HepG2 (cell line): ENCODE measurements around the gene TATDN3.

Experiments used
- FOXP1 ChIP-seq, 2 experiments: fragments of 450-650 bp in 1 of 2; IDR thresholded peaks; 2 replicates each; pipeline ENCODE4 v1.6.1; 2017 to 2018; ENCODE audit warnings: antibody characterized with exemption in 1 of 2
- KDM4B ChIP-seq: sonication (generic); formaldehyde crosslinking; IDR thresholded peaks from 2 replicates; pipeline ENCODE4 v1.4.0; 2020; ENCODE audit warnings: missing genetic modification reagents
- KDM5A ChIP-seq: fragments of 200-600 bp; sonication (generic); IDR thresholded peaks from 2 replicates; pipeline ENCODE4 v1.7.0; 2018; ENCODE audit warnings: antibody characterized with exemption, mild to moderate bottlenecking, low read length, borderline replicate concordance
- MAFK ChIP-seq, 2 experiments: IDR thresholded peaks in 1 of 2; conservative IDR thresholded peaks in 1 of 2; 2 replicates each; pipeline ENCODE4 v1.6.1; 2011; ENCODE audit warnings: improper control_type of control experiment in 2 of 2, low read length in 2 of 2
- POLR2A ChIP-seq, 2 experiments: IDR thresholded peaks; 2 replicates each; pipeline ENCODE4 v1.6.1; 2011; ENCODE audit warnings: low read depth in 2 of 2, low read length in 2 of 2, mild to moderate bottlenecking in 1 of 2, moderate library complexity in 1 of 2; ENCODE audit not compliant: insufficient read depth in 1 of 2
- SUZ12 ChIP-seq: fragments of 150-350 bp; IDR thresholded peaks from 2 replicates; pipeline ENCODE4 v1.6.1; 2014; ENCODE audit warnings: low read depth, low read length
- ZNF530 ChIP-seq: sonication (generic); formaldehyde crosslinking; IDR thresholded peaks from 2 replicates; pipeline ENCODE4 v1.5.0; 2020; ENCODE audit warnings: low read depth, mild to moderate bottlenecking, missing genetic modification reagents
- ZNF75D ChIP-seq: sonication (generic); formaldehyde crosslinking; IDR thresholded peaks from 2 replicates; pipeline ENCODE4 v1.8.1; 2023; ENCODE audit warnings: missing genetic modification reagents, mild to moderate bottlenecking, borderline replicate concordance
- TF ChIP-seq, protein P1 (sequence below): sonication (generic); formaldehyde crosslinking; IDR thresholded peaks from 2 replicates; pipeline ENCODE4 v1.4.0; 2020; ENCODE audit warnings: missing genetic modification reagents
- TF ChIP-seq, protein P2 (sequence below): sonication (generic); formaldehyde crosslinking; IDR thresholded peaks from 2 replicates; pipeline ENCODE4 v1.8.0; 2022; ENCODE audit warnings: missing genetic modification reagents, mild to moderate bottlenecking, borderline replicate concordance
- TF ChIP-seq, protein P3 (sequence below): sonication (generic); formaldehyde crosslinking; IDR thresholded peaks from 2 replicates; pipeline ENCODE4 v1.5.1; 2020; ENCODE audit warnings: missing genetic modification reagents, mild to moderate bottlenecking, borderline replicate concordance

DNA sequence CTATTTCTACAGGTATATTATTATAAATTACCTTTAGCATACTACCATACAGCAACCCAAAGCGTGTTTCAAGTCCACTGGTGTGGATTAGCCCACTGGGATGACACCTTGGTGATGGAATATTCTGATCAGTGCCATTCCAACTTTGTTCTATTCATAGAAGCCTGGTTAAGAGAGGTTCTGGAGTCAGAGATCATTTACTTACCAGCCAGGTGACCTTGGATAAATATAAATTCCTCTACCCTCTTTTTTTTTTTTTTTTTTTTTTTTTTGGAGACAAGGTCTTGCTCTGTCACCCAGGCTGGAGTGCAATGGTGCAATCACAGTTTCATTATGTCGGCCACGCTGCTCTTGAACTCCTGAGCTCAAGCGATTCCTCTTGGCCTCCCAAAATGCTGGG is 55.9 kb downstream of the TATDN3 start, which contains the start of gene SPATA45:
- TF ChIP-seq KDM5A (no peak), POLR2A (IDR thresholded peaks at IDR 0.05; ENCODE audit: insufficient read depth in 1 of 2, low read depth in 2 of 2, low read length in 2 of 2) (no peak), SUZ12 (no peak), FOXP1 (IDR thresholded peaks at IDR 0.05) (no peak), FOXP1 (CRISPR knock-in tag; IDR thresholded peaks at IDR 0.05) (no peak), ZNF530 (CRISPR knock-in tag) (no peak), KDM4B (no peak), ZNF75D (no peak), MAFK (conservative IDR thresholded peaks at IDR 0.05 in 1 of 2, IDR thresholded peaks at IDR 0.05 in 1 of 2; ENCODE audit: low read length in 2 of 2) (no peak)
- TF ChIP-seq, protein P1, sequence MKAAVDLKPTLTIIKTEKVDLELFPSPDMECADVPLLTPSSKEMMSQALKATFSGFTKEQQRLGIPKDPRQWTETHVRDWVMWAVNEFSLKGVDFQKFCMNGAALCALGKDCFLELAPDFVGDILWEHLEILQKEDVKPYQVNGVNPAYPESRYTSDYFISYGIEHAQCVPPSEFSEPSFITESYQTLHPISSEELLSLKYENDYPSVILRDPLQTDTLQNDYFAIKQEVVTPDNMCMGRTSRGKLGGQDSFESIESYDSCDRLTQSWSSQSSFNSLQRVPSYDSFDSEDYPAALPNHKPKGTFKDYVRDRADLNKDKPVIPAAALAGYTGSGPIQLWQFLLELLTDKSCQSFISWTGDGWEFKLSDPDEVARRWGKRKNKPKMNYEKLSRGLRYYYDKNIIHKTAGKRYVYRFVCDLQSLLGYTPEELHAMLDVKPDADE, result no peak
- TF ChIP-seq, protein P2, sequence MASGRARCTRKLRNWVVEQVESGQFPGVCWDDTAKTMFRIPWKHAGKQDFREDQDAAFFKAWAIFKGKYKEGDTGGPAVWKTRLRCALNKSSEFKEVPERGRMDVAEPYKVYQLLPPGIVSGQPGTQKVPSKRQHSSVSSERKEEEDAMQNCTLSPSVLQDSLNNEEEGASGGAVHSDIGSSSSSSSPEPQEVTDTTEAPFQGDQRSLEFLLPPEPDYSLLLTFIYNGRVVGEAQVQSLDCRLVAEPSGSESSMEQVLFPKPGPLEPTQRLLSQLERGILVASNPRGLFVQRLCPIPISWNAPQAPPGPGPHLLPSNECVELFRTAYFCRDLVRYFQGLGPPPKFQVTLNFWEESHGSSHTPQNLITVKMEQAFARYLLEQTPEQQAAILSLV (CRISPR knock-in tag), result no peak
- TF ChIP-seq, protein P3, sequence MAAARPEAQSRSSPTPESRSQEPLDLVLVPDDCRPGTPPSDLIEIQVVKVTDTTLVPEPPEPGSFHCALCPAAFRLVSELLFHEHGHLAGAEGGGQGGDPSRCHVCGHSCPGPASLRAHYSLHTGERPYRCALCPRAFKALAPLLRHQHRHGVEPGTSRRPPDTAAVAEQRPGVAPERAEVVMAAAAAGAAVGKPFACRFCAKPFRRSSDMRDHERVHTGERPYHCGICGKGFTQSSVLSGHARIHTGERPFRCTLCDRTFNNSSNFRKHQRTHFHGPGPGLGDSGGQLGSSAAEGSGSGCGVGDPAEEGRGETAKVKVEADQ (CRISPR knock-in tag), result no peak
